ENCODE data around the gene ALK. TPM values are rescaled to one million over a fixed set of nuclear protein-coding genes. Genes with fewer than 3 reads are reported as not detected.

ALK gene
- total RNA-seq, 2 donors from 2014 or later: 0.16 to 0.26 TPM

DNA sequence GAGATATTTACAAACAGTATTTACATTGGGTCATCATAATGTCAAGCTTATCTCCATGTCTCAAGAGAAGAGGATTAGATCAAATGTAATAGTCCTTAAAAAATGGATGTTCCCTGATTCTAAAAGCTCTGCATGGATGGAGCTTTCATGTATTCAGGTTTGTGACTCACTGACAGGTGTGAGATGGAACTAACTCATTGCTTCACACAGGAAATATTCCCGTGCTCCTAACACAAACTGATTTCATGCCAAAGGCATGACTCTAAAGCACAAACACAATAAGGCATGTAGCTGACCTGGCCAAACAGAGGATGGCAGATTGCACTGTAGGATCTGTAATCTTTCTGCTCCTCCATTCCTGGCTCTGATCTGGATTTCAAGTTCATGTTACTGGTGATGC lies 110.0 kb downstream of the ALK start:
- H3K9me3 ChIP-seq: no peaks in the 10 kb centered on the region
- TF ChIP-seq, protein P1, sequence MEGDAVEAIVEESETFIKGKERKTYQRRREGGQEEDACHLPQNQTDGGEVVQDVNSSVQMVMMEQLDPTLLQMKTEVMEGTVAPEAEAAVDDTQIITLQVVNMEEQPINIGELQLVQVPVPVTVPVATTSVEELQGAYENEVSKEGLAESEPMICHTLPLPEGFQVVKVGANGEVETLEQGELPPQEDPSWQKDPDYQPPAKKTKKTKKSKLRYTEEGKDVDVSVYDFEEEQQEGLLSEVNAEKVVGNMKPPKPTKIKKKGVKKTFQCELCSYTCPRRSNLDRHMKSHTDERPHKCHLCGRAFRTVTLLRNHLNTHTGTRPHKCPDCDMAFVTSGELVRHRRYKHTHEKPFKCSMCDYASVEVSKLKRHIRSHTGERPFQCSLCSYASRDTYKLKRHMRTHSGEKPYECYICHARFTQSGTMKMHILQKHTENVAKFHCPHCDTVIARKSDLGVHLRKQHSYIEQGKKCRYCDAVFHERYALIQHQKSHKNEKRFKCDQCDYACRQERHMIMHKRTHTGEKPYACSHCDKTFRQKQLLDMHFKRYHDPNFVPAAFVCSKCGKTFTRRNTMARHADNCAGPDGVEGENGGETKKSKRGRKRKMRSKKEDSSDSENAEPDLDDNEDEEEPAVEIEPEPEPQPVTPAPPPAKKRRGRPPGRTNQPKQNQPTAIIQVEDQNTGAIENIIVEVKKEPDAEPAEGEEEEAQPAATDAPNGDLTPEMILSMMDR (IDR thresholded peaks at IDR 0.05): no peak
- no peak overlapping the region for H3K4me3 ChIP-seq
- H3K4me1 ChIP-seq: no peaks in the 10 kb centered on the region
- DNase-seq (ENCODE audit: low spot score): no peak
- H3K27me3 ChIP-seq: no peaks in the 10 kb centered on the region
- H3K36me3 ChIP-seq: no peaks in the 10 kb centered on the region
- H3K27ac ChIP-seq: no peak overlapping the region

DNA sequence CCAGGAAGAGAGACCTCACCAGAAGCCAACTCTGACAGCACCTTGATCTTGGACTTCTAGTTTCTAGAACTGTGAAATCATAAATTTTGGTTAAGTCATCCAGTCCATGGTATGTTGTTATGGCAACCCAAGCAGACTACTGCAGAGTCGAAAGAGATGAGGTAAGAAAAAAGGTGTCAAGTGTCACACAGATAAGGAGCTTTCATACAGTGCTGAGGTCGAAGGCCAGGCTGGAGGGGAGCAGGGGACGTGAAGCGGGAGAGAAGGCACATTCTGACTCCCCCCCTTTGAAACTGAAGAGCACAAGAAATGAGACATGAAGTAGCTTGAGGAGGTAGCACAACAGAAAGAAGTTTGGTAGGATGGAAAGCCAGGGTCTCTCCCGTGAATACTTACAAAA lies 110.4 kb downstream of the ALK start:
- Histone ChIP-seq H3K27me3 (no peaks in the 10 kb centered on the region), H3K36me3 (no peaks in the 10 kb centered on the region), H3K9me3 (no peaks in the 10 kb centered on the region), H3K4me3 (no peak overlapping the region), H3K27ac (no peak overlapping the region), H3K4me1 (no peaks in the 10 kb centered on the region)
- no peak for DNase-seq (ENCODE audit: low spot score)
- TF ChIP-seq, protein P1 (IDR thresholded peaks at IDR 0.05): no peak

GRCh38 chr2:29808321-29808720 lies 113.1 kb downstream of the ALK start:
- no peaks in the 10 kb centered on the region for H3K9me3 ChIP-seq
- H3K4me1 ChIP-seq: no peaks in the 10 kb centered on the region
- no peak overlapping the region for H3K4me3 ChIP-seq
- no peak overlapping the region for H3K27ac ChIP-seq
- DNase-seq (ENCODE audit: low spot score): no peak
- no peaks in the 10 kb centered on the region for H3K36me3 ChIP-seq
- no peaks in the 10 kb centered on the region for H3K27me3 ChIP-seq
- TF ChIP-seq, protein P1 (IDR thresholded peaks at IDR 0.05): no peak

GRCh38 chr2:29807082-29807481 lies 114.3 kb downstream of the ALK start:
- Histone ChIP-seq H3K27ac (no peak overlapping the region), H3K9me3 (no peaks in the 10 kb centered on the region), H3K27me3 (no peaks in the 10 kb centered on the region), H3K4me3 (no peak overlapping the region), H3K4me1 (no peaks in the 10 kb centered on the region), H3K36me3 (no peaks in the 10 kb centered on the region)
- TF ChIP-seq, protein P1 (IDR thresholded peaks at IDR 0.05): no peak
- no peak for DNase-seq (ENCODE audit: low spot score)

GRCh38 chr2:29806461-29806860 lies 114.9 kb downstream of the ALK start:
- DNase-seq (ENCODE audit: low spot score): no peak
- H3K36me3 ChIP-seq: no peaks in the 10 kb centered on the region
- H3K4me3 ChIP-seq: no peak overlapping the region
- H3K27ac ChIP-seq: no peak overlapping the region
- TF ChIP-seq, protein P1 (IDR thresholded peaks at IDR 0.05): no peak
- no peaks in the 10 kb centered on the region for H3K27me3 ChIP-seq
- no peaks in the 10 kb centered on the region for H3K4me1 ChIP-seq
- no peaks in the 10 kb centered on the region for H3K9me3 ChIP-seq

GRCh38 chr2:29804671-29805070 lies 116.7 kb downstream of the ALK start:
- H3K4me1 ChIP-seq: no peaks in the 10 kb centered on the region
- no peak overlapping the region for H3K4me3 ChIP-seq
- DNase-seq (ENCODE audit: low spot score): no peak
- TF ChIP-seq, protein P1 (IDR thresholded peaks at IDR 0.05): no peak
- no peak overlapping the region for H3K27ac ChIP-seq
- no peaks in the 10 kb centered on the region for H3K27me3 ChIP-seq
- H3K36me3 ChIP-seq: no peaks in the 10 kb centered on the region
- no peaks in the 10 kb centered on the region for H3K9me3 ChIP-seq

Measured in right atrium auricular region (tissue), 2 donors.